Measurements from ENCODE around the gene TPSD1. TPM values are rescaled to one million over a fixed set of nuclear protein-coding genes. Genes with fewer than 3 reads are reported as not detected.

Gene TPSD1
- total and polyA plus RNA-seq, 2 donors (not counting 1 experiment from before 2014, with no cell fraction given): not detected

DNA sequence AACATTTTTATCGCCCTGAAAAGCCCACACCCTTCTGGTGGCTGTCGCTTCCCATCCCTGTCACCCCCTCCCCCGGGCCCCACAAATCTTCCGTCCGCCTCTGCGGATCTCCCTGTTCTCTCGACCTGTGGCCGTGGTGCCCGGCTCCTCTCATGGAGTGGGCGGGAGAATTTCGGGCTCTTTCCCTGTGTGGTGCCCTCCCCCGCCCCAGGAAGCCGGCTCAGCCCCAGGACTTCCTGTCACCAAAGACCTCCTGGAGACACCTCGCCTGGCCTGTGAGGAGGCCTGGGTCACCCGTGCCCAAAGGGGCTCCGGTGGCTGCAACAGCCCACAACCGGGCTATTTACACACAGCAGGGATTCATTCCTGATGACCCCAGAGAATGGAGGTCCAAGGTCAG is 27.4 kb downstream of the TPSD1 start:
- DNase-seq (no peak), ATAC-seq (ENCODE audit: low read depth) (no peak)
- H3K36me3 ChIP-seq (replicated peaks in 1 of 2; ENCODE audit: control extremely low read depth in 1 of 2, control insufficient read depth in 1 of 2, extremely low read depth in 1 of 2, insufficient read depth in 2 of 2, low read length in 1 of 2): no peaks in the 10 kb centered on the region
- peaks cover 0 to 9% (median 1%) of the 10 kb centered on the region in 4 experiments for H3K27me3 ChIP-seq (replicated peaks in 1 of 4; ENCODE audit: control extremely low read depth in 1 of 4, control insufficient read depth in 3 of 4, insufficient read depth in 4 of 4, low read length in 3 of 4)
- TF ChIP-seq, protein P1, sequence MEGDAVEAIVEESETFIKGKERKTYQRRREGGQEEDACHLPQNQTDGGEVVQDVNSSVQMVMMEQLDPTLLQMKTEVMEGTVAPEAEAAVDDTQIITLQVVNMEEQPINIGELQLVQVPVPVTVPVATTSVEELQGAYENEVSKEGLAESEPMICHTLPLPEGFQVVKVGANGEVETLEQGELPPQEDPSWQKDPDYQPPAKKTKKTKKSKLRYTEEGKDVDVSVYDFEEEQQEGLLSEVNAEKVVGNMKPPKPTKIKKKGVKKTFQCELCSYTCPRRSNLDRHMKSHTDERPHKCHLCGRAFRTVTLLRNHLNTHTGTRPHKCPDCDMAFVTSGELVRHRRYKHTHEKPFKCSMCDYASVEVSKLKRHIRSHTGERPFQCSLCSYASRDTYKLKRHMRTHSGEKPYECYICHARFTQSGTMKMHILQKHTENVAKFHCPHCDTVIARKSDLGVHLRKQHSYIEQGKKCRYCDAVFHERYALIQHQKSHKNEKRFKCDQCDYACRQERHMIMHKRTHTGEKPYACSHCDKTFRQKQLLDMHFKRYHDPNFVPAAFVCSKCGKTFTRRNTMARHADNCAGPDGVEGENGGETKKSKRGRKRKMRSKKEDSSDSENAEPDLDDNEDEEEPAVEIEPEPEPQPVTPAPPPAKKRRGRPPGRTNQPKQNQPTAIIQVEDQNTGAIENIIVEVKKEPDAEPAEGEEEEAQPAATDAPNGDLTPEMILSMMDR (IDR thresholded peaks at IDR 0.05): no peak
- TF ChIP-seq EZH2 (IDR thresholded peaks at IDR 0.05; ENCODE audit: borderline replicate concordance, insufficient read depth, low read depth, low read length, poor library complexity, severe bottlenecking): no peak
- no peak overlapping the region for H3K9ac ChIP-seq (ENCODE audit: low read length)
- H3K4me3 ChIP-seq (ENCODE audit: control extremely low read depth in 1 of 5, extremely low read depth in 1 of 5, insufficient read depth in 1 of 5, low read depth in 2 of 5, low read length in 4 of 5): no peak overlapping the region
- H3K27ac ChIP-seq (ENCODE audit: low read length in 2 of 2): no peak overlapping the region
- WGBS (ENCODE audit: insufficient coverage): 40% methylated on average over 11 of the region's 17 CpGs
- ChIA-PET CTCF (no interaction called here), POLR2A (no interaction called here)
- Mint-ChIP-seq H3K27me3 (peaks cover 8% of the 10 kb centered on the region), H3K27ac (no peak overlapping the region), H3K4me1 (peaks cover 2% of the 10 kb centered on the region), H3K9me3 (ENCODE audit: insufficient read depth) (no peaks in the 10 kb centered on the region), H3K4me3 (no peak overlapping the region)
- no peaks in the 10 kb centered on the region for H3K79me2 ChIP-seq (ENCODE audit: control insufficient read depth, insufficient read depth, low read length)
- no peak overlapping the region for H2AFZ ChIP-seq (ENCODE audit: insufficient read depth, low read depth, low read length, poor library complexity, severe bottlenecking)
- no peaks in the 10 kb centered on the region for H4K20me1 ChIP-seq (ENCODE audit: control insufficient read depth, insufficient read depth, low read length, poor library complexity, severe bottlenecking)
- no peaks in the 10 kb centered on the region for H3K4me1 ChIP-seq (ENCODE audit: control insufficient read depth in 2 of 2, insufficient read depth in 2 of 2, low read length in 2 of 2)
- intact Hi-C loops (cut with micrococcal nuclease): no loop called here
- H3K9me3 ChIP-seq (ENCODE audit: control extremely low read depth in 1 of 3, control insufficient read depth in 2 of 3, insufficient read depth in 1 of 3, low read length in 2 of 3): no peaks in the 10 kb centered on the region
- no peak overlapping the region for H3K4me2 ChIP-seq (replicated peaks; ENCODE audit: low read depth, low read length, poor library complexity, severe bottlenecking)

DNA sequence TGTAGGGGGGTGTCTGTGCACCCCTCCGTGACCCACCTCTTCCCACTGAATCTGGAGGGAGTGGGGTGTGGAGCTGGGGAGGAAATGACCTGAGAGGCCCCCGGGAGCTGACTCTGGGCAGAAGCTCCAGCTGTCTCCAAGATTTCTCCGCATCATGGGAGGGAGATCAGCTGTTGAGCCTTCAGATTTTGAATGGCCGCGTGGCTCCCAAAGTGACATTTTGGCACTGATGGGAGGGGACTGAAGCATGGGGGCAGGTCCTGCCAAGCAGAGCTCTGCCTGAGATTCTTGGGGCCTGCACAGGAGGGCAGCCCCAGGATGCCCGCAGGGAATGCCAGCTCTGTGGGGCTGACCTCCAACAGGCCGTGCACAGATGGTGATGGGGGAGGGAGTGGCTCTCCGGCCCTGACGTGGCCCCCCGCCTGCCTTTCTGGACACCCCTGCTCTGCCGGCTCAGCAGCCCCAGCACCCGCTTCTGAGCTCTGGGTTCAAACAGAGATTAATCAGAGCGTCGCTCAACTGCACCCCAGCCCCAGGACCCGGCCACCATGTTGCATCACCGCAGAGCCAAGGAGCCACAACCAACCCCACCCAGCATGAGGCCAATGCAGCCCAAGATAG is 28.2 kb downstream of the TPSD1 start:
- H3K4me3 ChIP-seq (ENCODE audit: control extremely low read depth in 1 of 5, extremely low read depth in 1 of 5, insufficient read depth in 1 of 5, low read depth in 2 of 5, low read length in 4 of 5): no peak overlapping the region
- peaks cover 0 to 16% (median 3%) of the 10 kb centered on the region in 4 experiments for H3K27me3 ChIP-seq (replicated peaks in 1 of 4; ENCODE audit: control extremely low read depth in 1 of 4, control insufficient read depth in 3 of 4, insufficient read depth in 4 of 4, low read length in 3 of 4)
- peaks cover 4% of the 10 kb centered on the region in 2 donors for H3K4me1 ChIP-seq (ENCODE audit: control insufficient read depth in 2 of 2, insufficient read depth in 2 of 2, low read length in 2 of 2)
- CTCF ChIA-PET: no interaction called here
- H4K20me1 ChIP-seq (ENCODE audit: control insufficient read depth, insufficient read depth, low read length, poor library complexity, severe bottlenecking): no peaks in the 10 kb centered on the region
- H3K9ac ChIP-seq (ENCODE audit: low read length): no peak overlapping the region
- Mint-ChIP-seq H3K27me3 (peaks cover 8% of the 10 kb centered on the region), H3K4me3 (no peak overlapping the region), H3K4me1 (peaks cover 3% of the 10 kb centered on the region), H3K27ac (no peak overlapping the region), H3K9me3 (ENCODE audit: insufficient read depth) (no peaks in the 10 kb centered on the region)
- DNase-seq (no peak), ATAC-seq (ENCODE audit: low read depth) (no peak)
- POLR2A ChIA-PET: interaction anchor here (0.5 kb wide), 1 partner anchor 19 kb away, joined by 6 read pairs; no protein-coding TSS in a partner anchor
- TF ChIP-seq, protein P1 (IDR thresholded peaks at IDR 0.05): no peak
- TF ChIP-seq EZH2 (IDR thresholded peaks at IDR 0.05; ENCODE audit: borderline replicate concordance, insufficient read depth, low read depth, low read length, poor library complexity, severe bottlenecking): no peak
- H3K4me2 ChIP-seq (replicated peaks; ENCODE audit: low read depth, low read length, poor library complexity, severe bottlenecking): no peak overlapping the region
- H3K9me3 ChIP-seq (ENCODE audit: control extremely low read depth in 1 of 3, control insufficient read depth in 2 of 3, insufficient read depth in 1 of 3, low read length in 2 of 3): no peaks in the 10 kb centered on the region
- no peak overlapping the region for H3K27ac ChIP-seq (ENCODE audit: low read length in 2 of 2)
- intact Hi-C loops (cut with micrococcal nuclease): no loop called here
- WGBS (ENCODE audit: insufficient coverage): 91% methylated on average over 16 of the region's 16 CpGs
- no peak overlapping the region for H2AFZ ChIP-seq (ENCODE audit: insufficient read depth, low read depth, low read length, poor library complexity, severe bottlenecking)
- H3K36me3 ChIP-seq (replicated peaks in 1 of 2; ENCODE audit: control extremely low read depth in 1 of 2, control insufficient read depth in 1 of 2, extremely low read depth in 1 of 2, insufficient read depth in 2 of 2, low read length in 1 of 2): no peaks in the 10 kb centered on the region
- no peaks in the 10 kb centered on the region for H3K79me2 ChIP-seq (ENCODE audit: control insufficient read depth, insufficient read depth, low read length)
